H1 (cell line): ENCODE data around the gene FREM2. TPM values are rescaled to one million over a fixed set of nuclear protein-coding genes. Genes with fewer than 3 reads are reported as not detected.

Experiments used
- CTCF ChIA-PET: fragments of 300-600 bp; sonication (Branson Sonifier 250); formaldehyde crosslinking; loops from one replicate; lab custom pipeline; 2021; ENCODE audit not compliant: partially characterized antibody; lab: Charles Lee
- POLR2A ChIA-PET: fragments of 300-600 bp; sonication (Branson Sonifier 250); formaldehyde crosslinking; loops from one replicate; lab custom pipeline; 2021; ENCODE audit warnings: inconsistent platforms; ENCODE audit not compliant: partially characterized antibody; lab: Charles Lee
- DNase-seq, 2 experiments: peaks; one replicate each; pipeline versions ENCODE4 v3.0.0 to v3.0.0-alpha.2; 2010 to 2022; ENCODE audit warnings: low spot score in 2 of 2, low read depth in 1 of 2, mixed read lengths in 1 of 2
- FAIRE-seq: peaks from 2 replicates; lab custom pipeline; 2011; peaks lifted over from hg19 to GRCh38; lab: Jason Lieb, UNC
- H2AFZ ChIP-seq: 2 replicates; pipeline ENCODE4 v1.8.1; 2012; ENCODE audit warnings: low read length, inconsistent platforms
- H2AK5ac ChIP-seq: 2 replicates; pipeline ENCODE4 v1.6.1; 2013; ENCODE audit warnings: low read depth, low read length
- H2BK120ac ChIP-seq: replicated peaks from 2 replicates; pipeline ENCODE3; 2013; ENCODE audit warnings: low read depth, low read length, inconsistent platforms
- H2BK12ac ChIP-seq: 2 replicates; pipeline ENCODE4 v1.6.1; 2013; ENCODE audit warnings: low read depth, low read length
- H2BK15ac ChIP-seq: 2 replicates; pipeline ENCODE4 v1.6.1; 2013; ENCODE audit warnings: low read length
- H2BK20ac ChIP-seq: 2 replicates; pipeline ENCODE4 v1.6.1; 2013; ENCODE audit warnings: low read length
- H2BK5ac ChIP-seq: 2 replicates; pipeline ENCODE4 v1.6.1; 2013; ENCODE audit warnings: low read depth, low read length
- H3K14ac ChIP-seq: 2 replicates; pipeline ENCODE4 v1.6.1; 2013; ENCODE audit warnings: inconsistent platforms; ENCODE audit not compliant: insufficient read length
- H3K18ac ChIP-seq: 2 replicates; pipeline ENCODE4 v1.6.1; 2013; ENCODE audit warnings: low read length; ENCODE audit errors: extremely low read depth
- H3K23ac ChIP-seq: 2 replicates; pipeline ENCODE4 v1.6.1; 2013; ENCODE audit warnings: inconsistent platforms; ENCODE audit not compliant: insufficient read length
- H3K23me2 ChIP-seq: 2 replicates; pipeline ENCODE4 v1.6.1; 2013; ENCODE audit warnings: low read depth, low read length
- H3K27ac ChIP-seq: 2 replicates; pipeline ENCODE4 v1.6.1; 2011; ENCODE audit warnings: low read depth, low read length, inconsistent platforms
- H3K27me3 ChIP-seq, 4 experiments: replicated peaks in 1 of 4; 1 replicate in 1 of 4; 2 replicates in 3 of 4; pipeline versions ENCODE4 v1.6.1 to v1.8.1; 2011 to 2013; ENCODE audit warnings: low read length in 3 of 4, mild to moderate bottlenecking in 3 of 4, inconsistent platforms in 2 of 4, mixed read lengths in 2 of 4, moderate library complexity in 1 of 4; ENCODE audit not compliant: control insufficient read depth in 3 of 4, insufficient read depth in 3 of 4; ENCODE audit errors: extremely low read depth in 1 of 4
- H3K36me3 ChIP-seq, 4 experiments: 2 replicates each; pipeline versions ENCODE4 v1.6.1 to v1.8.1; 2011 to 2013; ENCODE audit warnings: mild to moderate bottlenecking in 4 of 4, low read length in 3 of 4, moderate library complexity in 2 of 4, control low read depth in 1 of 4, inconsistent platforms in 1 of 4; ENCODE audit not compliant: insufficient read depth in 4 of 4, control insufficient read depth in 2 of 4
- H3K4ac ChIP-seq: replicated peaks from 2 replicates; pipeline ENCODE3; 2013; ENCODE audit warnings: low read length, low read depth, mixed read lengths, inconsistent platforms; ENCODE audit not compliant: insufficient read length
- H3K4me1 ChIP-seq, 4 experiments: replicated peaks in 1 of 4; 1 replicate in 1 of 4; 2 replicates in 3 of 4; pipeline versions ENCODE4 v1.6.1 to v1.8.1; 2011 to 2013; ENCODE audit warnings: low read length in 3 of 4, inconsistent platforms in 2 of 4, mixed read lengths in 1 of 4; ENCODE audit not compliant: insufficient read depth in 4 of 4, control insufficient read depth in 3 of 4
- H3K4me2 ChIP-seq, 2 experiments: 2 replicates each; pipeline versions ENCODE4 v1.6.1 to v1.8.1; 2011 to 2013; ENCODE audit warnings: low read depth in 2 of 2, low read length in 2 of 2, control low read depth in 1 of 2, inconsistent platforms in 1 of 2, mild to moderate bottlenecking in 1 of 2; ENCODE audit not compliant: insufficient read depth in 1 of 2
- H3K4me3 ChIP-seq, 4 experiments: fragments of 200-600, 300-600 bp in 1 of 4; sonication (generic), shearing (Covaris generic), sonication (Bioruptor Twin) in 1 of 4; 2 replicates each; pipeline versions ENCODE4 v1.5.1 to v1.8.1; 2011 to 2016; ENCODE audit warnings: low read length in 4 of 4, low read depth in 3 of 4, control low read depth in 2 of 4, inconsistent platforms in 2 of 4, mild to moderate bottlenecking in 2 of 4, mixed read lengths in 1 of 4, moderate library complexity in 1 of 4; ENCODE audit not compliant: insufficient read depth in 2 of 4; ENCODE audit errors: extremely low read depth in 1 of 4
- H3K56ac ChIP-seq: replicated peaks from 2 replicates; pipeline ENCODE3; 2013; ENCODE audit warnings: low read depth, mild to moderate bottlenecking, mixed read lengths, low read length, inconsistent platforms; ENCODE audit not compliant: insufficient read length
- H3K79me1 ChIP-seq: 2 replicates; pipeline ENCODE4 v1.6.1; 2013; ENCODE audit warnings: low read depth, low read length, control low read depth
- H3K79me2 ChIP-seq, 2 experiments: 2 replicates each; pipeline versions ENCODE4 v1.6.1 to v1.8.1; 2012 to 2013; ENCODE audit warnings: low read length in 2 of 2, mild to moderate bottlenecking in 2 of 2, inconsistent platforms in 1 of 2; ENCODE audit not compliant: insufficient read depth in 2 of 2, control insufficient read depth in 1 of 2
- H3K9ac ChIP-seq, 4 experiments: replicated peaks in 1 of 4; 1 replicate in 1 of 4; 2 replicates in 3 of 4; pipeline versions ENCODE4 v1.6.1 to v1.8.1; 2011 to 2013; ENCODE audit warnings: low read depth in 3 of 4, low read length in 3 of 4, control low read depth in 2 of 4, mild to moderate bottlenecking in 2 of 4, moderate library complexity in 2 of 4, inconsistent platforms in 1 of 4; ENCODE audit errors: extremely low read depth in 1 of 4
- H3K9me3 ChIP-seq, 2 experiments: 2 replicates each; pipeline versions ENCODE4 v1.6.1 to v1.8.1; 2012 to 2013; ENCODE audit warnings: mild to moderate bottlenecking in 2 of 2, moderate library complexity in 2 of 2, control low read depth in 1 of 2, inconsistent platforms in 1 of 2, low read depth in 1 of 2, low read length in 1 of 2, mixed read lengths in 1 of 2; ENCODE audit not compliant: insufficient read depth in 2 of 2
- H4K20me1 ChIP-seq, 2 experiments: replicated peaks in 1 of 2; 2 replicates each; pipeline versions ENCODE3 to v1.8.1; 2011 to 2013; ENCODE audit warnings: inconsistent platforms in 2 of 2, low read length in 2 of 2, mild to moderate bottlenecking in 1 of 2; ENCODE audit not compliant: insufficient read depth in 2 of 2, control insufficient read depth in 1 of 2
- H4K5ac ChIP-seq: 2 replicates; pipeline ENCODE4 v1.6.1; 2013; ENCODE audit warnings: low read length, low read depth, mixed read lengths, inconsistent platforms; ENCODE audit not compliant: insufficient read length
- H4K8ac ChIP-seq: 2 replicates; pipeline ENCODE4 v1.8.0; 2013; ENCODE audit warnings: mild to moderate bottlenecking, moderate library complexity, low read length, inconsistent platforms; ENCODE audit not compliant: insufficient read depth; ENCODE audit errors: extremely low read depth
- H4K91ac ChIP-seq: replicated peaks from 2 replicates; pipeline ENCODE3; 2013; ENCODE audit warnings: low read length, mixed read lengths, inconsistent platforms; ENCODE audit not compliant: insufficient read length
- BRCA1 ChIP-seq: IDR thresholded peaks from 2 replicates; pipeline ENCODE4 v1.6.1; 2012; ENCODE audit warnings: low read depth, low read length, improper control_type of control experiment
- CHD1 ChIP-seq: IDR thresholded peaks from 2 replicates; pipeline ENCODE4 v1.6.1; 2012; ENCODE audit warnings: low read depth, low read length, improper control_type of control experiment
- WGBS, 2 experiments: shearing (Covaris generic) in 1 of 2; methylation state at CpG; one replicate each; pipeline versions ENCODE4 v1.1.6 to v1.1.7; 2013 to 2015; ENCODE audit warnings: low lambda C conversion rate in 2 of 2, mixed read lengths in 2 of 2, inconsistent platforms in 1 of 2, low coverage in 1 of 2, missing lambda C conversion rate in 1 of 2; ENCODE audit not compliant: insufficient replicate concordance in 2 of 2, insufficient coverage in 1 of 2, insufficient read length in 1 of 2; ENCODE audit errors: extremely low coverage in 1 of 2, missing lambda C conversion rate in 1 of 2; 5-methylcytosine and 5-hydroxymethylcytosine counted together
- polyA plus RNA-seq, 7 experiments: library from polyadenylated mRNA; depleted of rRNA in 3 of 7; stranded (reverse) in 5 of 7; unstranded in 2 of 7; fragments of >200 nt in 5 of 7; fragments of 200-250 nt in 2 of 7; gene quantifications; 1 replicate in 5 of 7; 2 replicates in 1 of 7; 4 replicates in 1 of 7; pipeline versions ENCODE4 v1.2.1 to v1.2.3, GENCODE V29; 2011 to 2013; ENCODE audit warnings: missing spikeins in 2 of 7, mixed read lengths in 2 of 7
- total RNA-seq: library from RNA; stranded (reverse); fragmentation: NEBNext Ultra II Directional; extraction: Animal tissue kit (Norgen Biotek cat#: 25700); gene quantifications from 2 replicates; pipeline ENCODE4 v1.2.1, GENCODE V29; 2021

FREM2 gene
- total and polyA plus RNA-seq, 2 of the 8 experiments (the other 6 are each of a cell fraction or from before 2014, with no cell fraction given), result 11.6 to 22.8 TPM

GRCh38 chr13:38888309-38888708, 201.4 kb downstream of the FREM2 start:
- H3K27me3 ChIP-seq, result no peaks in the 10 kb centered on the region
- no peak overlapping the region for H3K27ac ChIP-seq
- H2BK15ac ChIP-seq, result no peak overlapping the region
- no peak overlapping the region for H3K4ac ChIP-seq
- H3K4me2 ChIP-seq, result no peak overlapping the region
- H3K23ac ChIP-seq, result no peak overlapping the region
- H3K36me3 ChIP-seq, result no peaks in the 10 kb centered on the region
- ChIA-PET POLR2A (no interaction called here), CTCF (interaction anchor here (0.6 to 1.2 kb wide), 3 partner anchors 11 to 20 kb away, joined by 3 read pairs; no protein-coding TSS in a partner anchor)
- H2AFZ ChIP-seq, result no peak overlapping the region
- peaks cover 0 to 5% (median 1%) of the 10 kb centered on the region in 4 experiments; a peak in 1 of 7 replicates for H3K4me1 ChIP-seq
- DNase-seq (peak in 1 of 2 experiments; percentile 10), FAIRE-seq (no peak)
- H2AK5ac ChIP-seq, result no peak overlapping the region
- no peak overlapping the region for H3K4me3 ChIP-seq
- H2BK20ac ChIP-seq, result no peak overlapping the region
- H2BK5ac ChIP-seq, result no peak overlapping the region
- H2BK120ac ChIP-seq, result no peak overlapping the region
- no peak overlapping the region for H4K5ac ChIP-seq
- no peak overlapping the region for H2BK12ac ChIP-seq
- no peaks in the 10 kb centered on the region for H4K20me1 ChIP-seq
- H3K18ac ChIP-seq, result no peak overlapping the region
- TF ChIP-seq CHD1 (no peak), BRCA1 (0 out of 2 replicates have a peak, but pooled peaks have one; percentile 11)
- no peak overlapping the region for H3K56ac ChIP-seq
- H4K8ac ChIP-seq, result no peak overlapping the region
- no peaks in the 10 kb centered on the region for H3K79me2 ChIP-seq
- 79% methylated on average over 4 of the region's 4 CpGs; no CpG with 5 or more reads in 1 of the 2 experiments for WGBS, 2 experiments
- no peak overlapping the region for H3K9ac ChIP-seq
- peaks cover 7 to 9% of the 10 kb centered on the region in 2 experiments; a peak in 1 of 4 replicates for H3K9me3 ChIP-seq
- no peaks in the 10 kb centered on the region for H3K79me1 ChIP-seq
- no peak overlapping the region for H3K14ac ChIP-seq
- H3K23me2 ChIP-seq, result no peaks in the 10 kb centered on the region; the same call in 1 of the 2 replicates
- no peak overlapping the region for H4K91ac ChIP-seq
